ENCODE data around the gene BIK.

Gene BIK

GRCh38 chr22:43133401-43133800 lies 22.9 kb downstream of the BIK start:
- Histone ChIP-seq H3K4me1 (ENCODE audit: insufficient read depth, low read length) (no peaks in the 10 kb centered on the region), H3K27me3 (ENCODE audit: insufficient read depth, low read length, poor library complexity) (no peaks in the 10 kb centered on the region), H3K36me3 (ENCODE audit: insufficient read depth, low read length) (peaks cover 62% of the 10 kb centered on the region)

DNA sequence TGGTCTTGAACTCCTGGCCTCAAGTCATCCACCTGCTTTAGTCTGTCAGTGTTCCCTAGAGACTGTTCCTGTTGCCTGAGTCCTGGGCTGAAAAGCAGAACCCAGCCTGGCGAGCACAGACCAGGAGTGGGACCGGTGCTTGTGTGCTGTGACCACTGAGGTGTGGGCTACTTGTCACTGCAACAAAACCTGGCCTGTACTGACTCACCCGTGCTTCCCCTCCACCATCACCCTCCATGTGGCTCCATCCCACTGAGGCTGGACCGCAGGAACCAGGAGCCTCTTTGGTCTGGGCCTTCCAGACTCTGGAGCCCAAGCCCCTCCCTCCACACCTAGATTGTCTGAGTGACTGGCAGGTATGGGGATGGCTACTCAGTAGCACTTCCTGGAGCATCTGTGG lies 24.0 kb downstream of the BIK start:
- H3K4me3 ChIP-seq (ENCODE audit: low read depth in 1 of 2, low read length in 2 of 2) = no peak overlapping the region
- no peak overlapping the region for H3K4me2 ChIP-seq (ENCODE audit: insufficient read depth, low read length)
- no peak overlapping the region for H3K9ac ChIP-seq (ENCODE audit: low read depth, low read length)
- H3K27ac ChIP-seq (ENCODE audit: low read length) = no peak overlapping the region
- no peaks in the 10 kb centered on the region for H3K4me1 ChIP-seq (ENCODE audit: insufficient read depth, low read length)
- no peak for ATAC-seq (ENCODE audit: insufficient read depth, low read depth)
- H3K79me2 ChIP-seq (ENCODE audit: insufficient read depth, low read length) = no peaks in the 10 kb centered on the region
- no peak overlapping the region for H2AFZ ChIP-seq (ENCODE audit: low read depth, low read length)
- no peaks in the 10 kb centered on the region for H3K9me3 ChIP-seq (ENCODE audit: insufficient read depth, low read length, severe bottlenecking)
- peaks cover 15% of the 10 kb centered on the region for H4K20me1 ChIP-seq (ENCODE audit: insufficient read depth, low read length)
- DNase-seq = no peak
- H3K36me3 ChIP-seq (ENCODE audit: insufficient read depth, low read length) = peaks cover 71% of the 10 kb centered on the region
- no peaks in the 10 kb centered on the region for H3K27me3 ChIP-seq (ENCODE audit: insufficient read depth, low read length, poor library complexity)
- TF ChIP-seq, protein P1, sequence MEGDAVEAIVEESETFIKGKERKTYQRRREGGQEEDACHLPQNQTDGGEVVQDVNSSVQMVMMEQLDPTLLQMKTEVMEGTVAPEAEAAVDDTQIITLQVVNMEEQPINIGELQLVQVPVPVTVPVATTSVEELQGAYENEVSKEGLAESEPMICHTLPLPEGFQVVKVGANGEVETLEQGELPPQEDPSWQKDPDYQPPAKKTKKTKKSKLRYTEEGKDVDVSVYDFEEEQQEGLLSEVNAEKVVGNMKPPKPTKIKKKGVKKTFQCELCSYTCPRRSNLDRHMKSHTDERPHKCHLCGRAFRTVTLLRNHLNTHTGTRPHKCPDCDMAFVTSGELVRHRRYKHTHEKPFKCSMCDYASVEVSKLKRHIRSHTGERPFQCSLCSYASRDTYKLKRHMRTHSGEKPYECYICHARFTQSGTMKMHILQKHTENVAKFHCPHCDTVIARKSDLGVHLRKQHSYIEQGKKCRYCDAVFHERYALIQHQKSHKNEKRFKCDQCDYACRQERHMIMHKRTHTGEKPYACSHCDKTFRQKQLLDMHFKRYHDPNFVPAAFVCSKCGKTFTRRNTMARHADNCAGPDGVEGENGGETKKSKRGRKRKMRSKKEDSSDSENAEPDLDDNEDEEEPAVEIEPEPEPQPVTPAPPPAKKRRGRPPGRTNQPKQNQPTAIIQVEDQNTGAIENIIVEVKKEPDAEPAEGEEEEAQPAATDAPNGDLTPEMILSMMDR (IDR thresholded peaks at IDR 0.05; ENCODE audit: borderline replicate concordance, extremely low read depth, low read length, poor library complexity, severe bottlenecking) = no peak
- no peak for TF ChIP-seq EZH2 (IDR thresholded peaks at IDR 0.05; ENCODE audit: borderline replicate concordance, low read depth, low read length, severe bottlenecking)

More at GRCh38 chr22:43133401-43133800, 22.9 kb downstream of the BIK start:
- TF ChIP-seq EZH2 (IDR thresholded peaks at IDR 0.05; ENCODE audit: borderline replicate concordance, low read depth, low read length, severe bottlenecking) = no peak
- TF ChIP-seq, protein P1 (IDR thresholded peaks at IDR 0.05; ENCODE audit: borderline replicate concordance, extremely low read depth, low read length, poor library complexity, severe bottlenecking) = no peak
- Histone ChIP-seq H4K20me1 (ENCODE audit: insufficient read depth, low read length) (peaks cover 21% of the 10 kb centered on the region), H2AFZ (ENCODE audit: low read depth, low read length) (no peak overlapping the region), H3K4me2 (ENCODE audit: insufficient read depth, low read length) (no peak overlapping the region), H3K79me2 (ENCODE audit: insufficient read depth, low read length) (no peaks in the 10 kb centered on the region), H3K9me3 (ENCODE audit: insufficient read depth, low read length, severe bottlenecking) (no peaks in the 10 kb centered on the region), H3K9ac (ENCODE audit: low read depth, low read length) (no peak overlapping the region), H3K4me3 (ENCODE audit: low read depth in 1 of 2, low read length in 2 of 2) (no peak overlapping the region), H3K27ac (ENCODE audit: low read length) (no peak overlapping the region)
- DNase-seq (no peak), ATAC-seq (ENCODE audit: insufficient read depth, low read depth) (no peak)

- no peak for DNase-seq
- H2AFZ ChIP-seq (ENCODE audit: low read depth, low read length) = no peak overlapping the region
- H4K20me1 ChIP-seq (ENCODE audit: insufficient read depth, low read length) = peaks cover 15% of the 10 kb centered on the region
- H3K27me3 ChIP-seq (ENCODE audit: insufficient read depth, low read length, poor library complexity) = no peaks in the 10 kb centered on the region
- no peak overlapping the region for H3K4me3 ChIP-seq (ENCODE audit: low read depth in 1 of 2, low read length in 2 of 2)
- no peaks in the 10 kb centered on the region for H3K79me2 ChIP-seq (ENCODE audit: insufficient read depth, low read length)
- H3K27ac ChIP-seq (ENCODE audit: low read length) = no peak overlapping the region
- no peaks in the 10 kb centered on the region for H3K4me1 ChIP-seq (ENCODE audit: insufficient read depth, low read length)
- no peaks in the 10 kb centered on the region for H3K9me3 ChIP-seq (ENCODE audit: insufficient read depth, low read length, severe bottlenecking)
- ATAC-seq (ENCODE audit: insufficient read depth, low read depth) = no peak
- TF ChIP-seq EZH2 (IDR thresholded peaks at IDR 0.05; ENCODE audit: borderline replicate concordance, low read depth, low read length, severe bottlenecking) = no peak
- peaks cover 81% of the 10 kb centered on the region for H3K36me3 ChIP-seq (ENCODE audit: insufficient read depth, low read length)
- no peak overlapping the region for H3K9ac ChIP-seq (ENCODE audit: low read depth, low read length)
- no peak overlapping the region for H3K4me2 ChIP-seq (ENCODE audit: insufficient read depth, low read length)
Measured at GRCh38 chr22:43135565-43135964, 25.0 kb downstream of the BIK start.

DNA sequence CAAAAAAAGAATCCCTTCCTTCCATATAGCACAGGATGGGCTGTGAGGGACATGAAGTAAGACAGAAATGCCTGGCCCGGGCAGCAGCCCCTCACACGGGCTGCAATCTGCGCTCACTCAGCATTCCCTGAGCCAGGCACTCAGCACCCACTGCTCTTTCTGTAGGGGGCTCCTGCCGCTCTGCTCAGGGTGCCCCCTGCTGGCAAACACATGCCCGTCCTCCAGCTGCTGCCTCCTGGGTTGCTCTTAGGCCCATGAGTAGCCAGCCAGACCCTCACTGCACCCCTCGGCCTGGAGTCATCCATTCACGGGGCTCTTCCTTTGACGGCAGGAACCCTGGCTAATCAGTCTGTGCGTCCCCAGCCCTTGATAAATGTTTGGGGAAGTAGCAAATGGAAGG lies 25.7 kb downstream of the BIK start:
- peaks cover 84% of the 10 kb centered on the region for H3K36me3 ChIP-seq (ENCODE audit: insufficient read depth, low read length)
- H3K9ac ChIP-seq (ENCODE audit: low read depth, low read length) = no peak overlapping the region
- no peak overlapping the region for H3K4me3 ChIP-seq (ENCODE audit: low read depth in 1 of 2, low read length in 2 of 2)
- TF ChIP-seq, protein P1 (IDR thresholded peaks at IDR 0.05; ENCODE audit: borderline replicate concordance, extremely low read depth, low read length, poor library complexity, severe bottlenecking) = peak; percentile 79
- no peak for TF ChIP-seq EZH2 (IDR thresholded peaks at IDR 0.05; ENCODE audit: borderline replicate concordance, low read depth, low read length, severe bottlenecking)
- DNase-seq (peak; percentile 56), ATAC-seq (ENCODE audit: insufficient read depth, low read depth) (peak; percentile 94)
- H2AFZ ChIP-seq (ENCODE audit: low read depth, low read length) = no peak overlapping the region
- H3K79me2 ChIP-seq (ENCODE audit: insufficient read depth, low read length) = no peaks in the 10 kb centered on the region
- H3K27me3 ChIP-seq (ENCODE audit: insufficient read depth, low read length, poor library complexity) = no peaks in the 10 kb centered on the region
- no peak overlapping the region for H3K27ac ChIP-seq (ENCODE audit: low read length)
- H4K20me1 ChIP-seq (ENCODE audit: insufficient read depth, low read length) = peaks cover 19% of the 10 kb centered on the region
- peaks cover 7% of the 10 kb centered on the region for H3K4me1 ChIP-seq (ENCODE audit: insufficient read depth, low read length)
- no peak overlapping the region for H3K4me2 ChIP-seq (ENCODE audit: insufficient read depth, low read length)
- no peaks in the 10 kb centered on the region for H3K9me3 ChIP-seq (ENCODE audit: insufficient read depth, low read length, severe bottlenecking)

Data from DND-41 (cell line).